GF-D8 (cell line): ENCODE data around the gene HESX1.

Source experiments
- DNase-seq: peaks from one replicate; lab custom pipeline; 2025; lab: John Stamatoyannopoulos, UW

Gene HESX1

GRCh38 chr3:57168151-57168550 is 31.6 kb downstream of the HESX1 start:
- no peak for DNase-seq

- DNase-seq: no peak
These were observed 33.1 kb downstream of the HESX1 start for GRCh38 chr3:57166660-57167059.

- no peak for DNase-seq
These were observed 34.1 kb downstream of the HESX1 start for GRCh38 chr3:57165641-57166040.

- no peak for DNase-seq
These were observed 34.9 kb downstream of the HESX1 start, which contains the start of gene IL17RD for GRCh38 chr3:57164657-57165573. Gene IL17RD (minus strand): TSS chr3:57165353. CDS start chr3:57165286, 67 bp downstream.

- DNase-seq: no peak
These were observed 35.5 kb downstream of the HESX1 start for GRCh38 chr3:57164217-57164656.

- no peak for DNase-seq
These were observed 36.0 kb downstream of the HESX1 start for GRCh38 chr3:57163751-57164150.

GRCh38 chr3:57161915-57162314 is 37.9 kb downstream of the HESX1 start:
- DNase-seq: no peak

GRCh38 chr3:57160765-57161538 is 38.8 kb downstream of the HESX1 start:
- DNase-seq: no peak

GRCh38 chr3:57160076-57160764 is 39.6 kb downstream of the HESX1 start:
- DNase-seq: no peak

- peak; percentile 26 for DNase-seq
These were observed 40.7 kb downstream of the HESX1 start for GRCh38 chr3:57158813-57159738.

- no peak for DNase-seq
These were observed 41.5 kb downstream of the HESX1 start for GRCh38 chr3:57158325-57158724.

GRCh38 chr3:57157545-57157944 is 42.2 kb downstream of the HESX1 start:
- no peak for DNase-seq

GRCh38 chr3:57155310-57155643 is 44.5 kb downstream of the HESX1 start:
- no peak for DNase-seq

GRCh38 chr3:57154470-57155309 is 45.1 kb downstream of the HESX1 start:
- no peak for DNase-seq

GRCh38 chr3:57152151-57153143 is 47.3 kb downstream of the HESX1 start:
- no peak for DNase-seq

GRCh38 chr3:57151749-57152148 is 48.0 kb downstream of the HESX1 start:
- no peak for DNase-seq

GRCh38 chr3:57151021-57151449 is 48.7 kb downstream of the HESX1 start:
- DNase-seq: no peak

GRCh38 chr3:57150113-57150581 is 49.6 kb downstream of the HESX1 start:
- DNase-seq: no peak
